Measurements from ENCODE around the gene SORCS2.

Gene SORCS2

GRCh38 chr4:7535094-7535493 lies 342.8 kb downstream of the SORCS2 start:
- CTCF ChIA-PET: no interaction called here
- DNase-seq (ENCODE audit: extremely low spot score): no peak
- POLR2A ChIA-PET: no interaction called here
- no peak for TF ChIP-seq CTCF (IDR thresholded peaks at IDR 0.05; ENCODE audit: control extremely low read depth, extremely low read depth, low read depth, missing control alignments)

GRCh38 chr4:7535619-7536018 lies 343.3 kb downstream of the SORCS2 start:
- no peak for DNase-seq (ENCODE audit: extremely low spot score)
- ChIA-PET CTCF (no interaction called here), POLR2A (no interaction called here)
- no peak for TF ChIP-seq CTCF (IDR thresholded peaks at IDR 0.05; ENCODE audit: control extremely low read depth, extremely low read depth, low read depth, missing control alignments)

- no peak for TF ChIP-seq CTCF (IDR thresholded peaks at IDR 0.05; ENCODE audit: control extremely low read depth, extremely low read depth, low read depth, missing control alignments)
- no peak for DNase-seq (ENCODE audit: extremely low spot score)
- POLR2A ChIA-PET: no interaction called here
- CTCF ChIA-PET: no interaction called here
Observed at GRCh38 chr4:7536876-7537275, 344.5 kb downstream of the SORCS2 start.

- no peak for DNase-seq (ENCODE audit: extremely low spot score)
- ChIA-PET CTCF (no interaction called here), POLR2A (no interaction called here)
- no peak for TF ChIP-seq CTCF (IDR thresholded peaks at IDR 0.05; ENCODE audit: control extremely low read depth, extremely low read depth, low read depth, missing control alignments)
Observed at GRCh38 chr4:7537853-7538400, 345.6 kb downstream of the SORCS2 start.

GRCh38 chr4:7538518-7538917 lies 346.2 kb downstream of the SORCS2 start:
- ChIA-PET POLR2A (no interaction called here), CTCF (no interaction called here)
- no peak for DNase-seq (ENCODE audit: extremely low spot score)
- TF ChIP-seq CTCF (IDR thresholded peaks at IDR 0.05; ENCODE audit: control extremely low read depth, extremely low read depth, low read depth, missing control alignments): no peak

- POLR2A ChIA-PET: no interaction called here
- TF ChIP-seq CTCF (IDR thresholded peaks at IDR 0.05; ENCODE audit: control extremely low read depth, extremely low read depth, low read depth, missing control alignments): no peak
- CTCF ChIA-PET: no interaction called here
- no peak for DNase-seq (ENCODE audit: extremely low spot score)
Observed at GRCh38 chr4:7539186-7539585, 346.8 kb downstream of the SORCS2 start.

- ChIA-PET POLR2A (no interaction called here), CTCF (no interaction called here)
- no peak for DNase-seq (ENCODE audit: extremely low spot score)
Observed at GRCh38 chr4:7539659-7540058, 347.3 kb downstream of the SORCS2 start.

More at GRCh38 chr4:7539659-7540058, 347.3 kb downstream of the SORCS2 start:
- no peak for TF ChIP-seq CTCF (IDR thresholded peaks at IDR 0.05; ENCODE audit: control extremely low read depth, extremely low read depth, low read depth, missing control alignments)

Measured in GM10248 (cell line).